NB4 (cell line): ENCODE data around the gene NCBP2L.

Source experiments
- DNase-seq: peaks from one replicate; pipeline ENCODE4 v3.0.0; 2010; ENCODE audit warnings: low read depth
- H3K4me3 ChIP-seq: one replicate; pipeline ENCODE4 v1.5.1; 2011; ENCODE audit warnings: mild to moderate bottlenecking, low read depth, low read length, moderate library complexity
- MAX ChIP-seq: IDR thresholded peaks from 2 replicates; pipeline ENCODE4 v1.6.1; 2011; ENCODE audit warnings: low read depth, low read length
- MYC ChIP-seq: IDR thresholded peaks from 2 replicates; pipeline ENCODE4 v1.6.1; 2011; ENCODE audit warnings: low read depth, low read length
- POLR2A ChIP-seq: IDR thresholded peaks from 2 replicates; pipeline ENCODE4 v1.6.1; 2011; ENCODE audit warnings: mild to moderate bottlenecking; ENCODE audit not compliant: insufficient read length; ENCODE audit errors: extremely low read depth
- TF ChIP-seq, protein P1 (sequence below): IDR thresholded peaks from one replicate; pipeline ENCODE4 v1.5.1; 2012; ENCODE audit warnings: low read depth, low read length

Gene NCBP2L

DNA sequence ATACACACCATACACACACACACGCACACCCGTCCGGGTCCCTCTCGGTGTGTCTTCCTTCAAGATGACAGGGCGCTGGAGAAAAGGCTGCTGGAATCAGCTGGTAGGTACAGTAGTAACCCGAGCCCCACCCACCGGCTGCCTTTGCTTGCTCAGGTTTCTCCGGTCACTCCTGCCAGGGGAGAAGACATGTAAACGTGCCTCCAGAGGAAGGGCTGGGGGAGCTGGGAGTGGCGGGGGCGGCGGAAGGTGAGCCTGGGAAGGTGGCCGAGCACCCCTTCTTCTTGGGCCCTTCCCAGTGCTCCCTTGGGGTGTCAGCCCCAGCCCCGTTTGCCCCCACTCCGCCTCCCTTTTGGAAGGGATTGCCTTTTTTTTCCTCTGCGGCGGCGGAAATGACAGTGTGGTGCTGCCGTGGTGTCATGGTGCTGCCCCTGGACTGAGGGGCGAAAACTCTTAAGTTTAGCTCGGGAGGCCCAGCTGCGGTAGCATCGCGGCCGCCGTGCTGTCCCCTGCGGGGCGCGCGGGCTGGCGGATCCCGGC lies 48.2 kb downstream of the NCBP2L start, which contains the start of gene MID2:
MID2 (plus strand) TSS at position 169 of the 540 bp plus-strand sequence. CDS start 561 bp downstream, outside the sequence.
- TF ChIP-seq MAX, result no peak
- no peak for TF ChIP-seq POLR2A
- no peak for TF ChIP-seq MYC
- TF ChIP-seq, protein P1, sequence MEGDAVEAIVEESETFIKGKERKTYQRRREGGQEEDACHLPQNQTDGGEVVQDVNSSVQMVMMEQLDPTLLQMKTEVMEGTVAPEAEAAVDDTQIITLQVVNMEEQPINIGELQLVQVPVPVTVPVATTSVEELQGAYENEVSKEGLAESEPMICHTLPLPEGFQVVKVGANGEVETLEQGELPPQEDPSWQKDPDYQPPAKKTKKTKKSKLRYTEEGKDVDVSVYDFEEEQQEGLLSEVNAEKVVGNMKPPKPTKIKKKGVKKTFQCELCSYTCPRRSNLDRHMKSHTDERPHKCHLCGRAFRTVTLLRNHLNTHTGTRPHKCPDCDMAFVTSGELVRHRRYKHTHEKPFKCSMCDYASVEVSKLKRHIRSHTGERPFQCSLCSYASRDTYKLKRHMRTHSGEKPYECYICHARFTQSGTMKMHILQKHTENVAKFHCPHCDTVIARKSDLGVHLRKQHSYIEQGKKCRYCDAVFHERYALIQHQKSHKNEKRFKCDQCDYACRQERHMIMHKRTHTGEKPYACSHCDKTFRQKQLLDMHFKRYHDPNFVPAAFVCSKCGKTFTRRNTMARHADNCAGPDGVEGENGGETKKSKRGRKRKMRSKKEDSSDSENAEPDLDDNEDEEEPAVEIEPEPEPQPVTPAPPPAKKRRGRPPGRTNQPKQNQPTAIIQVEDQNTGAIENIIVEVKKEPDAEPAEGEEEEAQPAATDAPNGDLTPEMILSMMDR, result no peak
- H3K4me3 ChIP-seq, result no peak within 1 kb of the TSS
- DNase-seq, result no peak

DNA sequence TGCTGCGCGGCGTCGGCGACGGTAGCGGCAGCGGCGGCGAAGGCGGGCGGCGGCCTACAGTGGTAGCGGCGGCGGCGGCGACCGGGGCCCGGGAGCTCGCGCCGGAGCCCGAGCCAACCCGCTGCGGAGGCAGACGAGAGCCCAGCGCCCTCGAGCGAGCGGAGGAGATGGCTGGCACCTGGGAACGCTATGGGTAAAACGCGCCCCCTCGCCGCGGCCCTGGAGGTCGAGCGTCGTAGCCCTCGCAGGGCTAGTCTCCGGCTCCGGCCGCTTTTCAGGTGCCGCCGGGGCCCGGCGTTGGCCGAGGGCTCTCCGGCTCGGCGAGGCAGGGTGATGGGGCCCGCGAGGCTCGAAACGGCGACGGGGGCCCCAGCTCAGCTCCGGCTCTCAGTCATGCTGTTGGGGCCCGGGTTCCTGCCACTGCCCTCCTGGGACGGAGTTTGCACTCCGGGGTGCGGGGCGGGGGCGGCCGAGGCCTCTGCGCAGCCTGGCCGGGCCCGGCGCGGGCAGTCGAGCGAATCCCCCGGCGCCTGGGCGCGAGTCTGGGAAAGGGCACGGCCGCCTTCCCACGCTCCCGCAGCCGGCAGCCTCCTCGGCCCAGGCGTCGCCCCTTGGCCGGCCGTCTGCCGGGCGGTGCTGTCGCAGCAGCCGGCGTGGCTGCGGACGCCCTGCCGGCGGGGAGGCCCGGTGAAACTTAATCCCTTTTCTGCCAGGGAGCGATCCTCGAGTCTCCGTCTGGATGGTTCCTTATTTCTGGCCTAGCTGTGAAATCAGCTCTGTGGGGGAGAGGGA lies 48.9 kb downstream of the NCBP2L start:
- no peak for TF ChIP-seq MYC
- TF ChIP-seq, protein P1, result no peak
- TF ChIP-seq MAX, result no peak
- TF ChIP-seq POLR2A, result no peak
- H3K4me3 ChIP-seq, result no peak overlapping the region
- peak; percentile 23 for DNase-seq

GRCh38 chrX:107827030-107827831 lies 49.7 kb downstream of the NCBP2L start:
- no peak for DNase-seq
- H3K4me3 ChIP-seq, result no peak overlapping the region
- TF ChIP-seq MAX, result no peak
- TF ChIP-seq MYC, result no peak
- TF ChIP-seq, protein P1, result no peak
- no peak for TF ChIP-seq POLR2A

DNA sequence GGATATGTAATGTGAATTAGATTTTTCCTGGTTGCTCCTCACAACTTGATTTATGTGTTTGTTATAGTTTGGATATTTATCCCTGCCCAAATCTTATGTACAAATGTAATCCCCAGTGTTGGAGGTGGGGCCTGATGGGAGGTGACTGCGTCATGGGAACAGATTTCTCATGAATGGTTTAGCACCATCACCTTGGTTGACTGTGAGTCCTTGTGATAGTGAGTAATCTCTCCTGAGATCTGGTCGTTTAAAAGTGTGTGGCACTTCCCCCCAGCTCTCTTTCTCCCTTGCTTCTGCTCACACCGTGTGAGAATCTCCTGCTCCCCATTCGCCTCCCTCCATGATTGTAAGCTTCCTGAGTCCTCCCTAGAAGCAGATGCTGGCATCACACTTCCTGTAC lies 50.3 kb downstream of the NCBP2L start:
- TF ChIP-seq POLR2A (no peak), MAX (no peak), MYC (no peak)
- no peak for DNase-seq
- no peak overlapping the region for H3K4me3 ChIP-seq

DNA sequence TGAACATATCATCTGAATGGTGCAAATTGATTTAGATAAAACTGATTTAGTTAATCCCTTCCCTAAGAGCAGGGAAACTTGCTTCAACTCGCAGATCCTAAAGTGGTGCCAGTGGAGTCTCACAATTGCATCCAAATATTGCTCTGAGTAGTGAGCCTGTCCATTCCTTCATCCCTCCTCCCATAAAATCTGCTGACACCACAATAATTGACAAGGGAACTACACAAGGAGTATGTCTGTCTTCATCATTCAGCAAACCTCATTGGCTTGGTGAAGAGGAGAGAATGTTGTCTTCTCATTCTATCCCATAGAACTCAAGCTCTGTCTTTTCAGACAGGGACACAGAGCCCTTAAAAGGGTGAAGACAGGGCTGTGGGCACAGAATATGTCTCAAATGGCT lies 52.3 kb downstream of the NCBP2L start:
- DNase-seq, result no peak
- no peak overlapping the region for H3K4me3 ChIP-seq

More for the DNA sequence above, 52.3 kb downstream of the NCBP2L start:
- TF ChIP-seq POLR2A (no peak), MAX (no peak), MYC (no peak)
- TF ChIP-seq, protein P1, result no peak
